WERI-Rb-1 (cell line): ENCODE measurements around the gene CIRBP.

Experiments used
- DNase-seq: peaks from one replicate; pipeline ENCODE4 v3.0.0-alpha.2; 2020
- H3K27ac ChIP-seq: fragments of 250-450 bp; sonication (Bioruptor Pico); 2 replicates; pipeline ENCODE4 v1.5.1; 2020; ENCODE audit warnings: mild to moderate bottlenecking, moderate library complexity
- H3K27me3 ChIP-seq: fragments of 250-450 bp; sonication (Bioruptor Pico); 2 replicates; pipeline ENCODE4 v1.5.1; 2021; ENCODE audit warnings: mild to moderate bottlenecking, low read depth, moderate library complexity; ENCODE audit not compliant: insufficient read depth, severe bottlenecking
- H3K36me3 ChIP-seq: fragments of 250-450 bp; sonication (Bioruptor Pico); 2 replicates; pipeline ENCODE4 v1.5.1; 2020; ENCODE audit warnings: mild to moderate bottlenecking, moderate library complexity
- H3K4me3 ChIP-seq: 2 replicates; pipeline ENCODE4 v1.5.1; 2011; ENCODE audit warnings: low read depth, mild to moderate bottlenecking, control low read depth, low read length
- H3K9me3 ChIP-seq: fragments of 250-450 bp; sonication (Bioruptor Pico); 2 replicates; pipeline ENCODE4 v1.5.1; 2021; ENCODE audit warnings: mild to moderate bottlenecking, moderate library complexity; ENCODE audit not compliant: severe bottlenecking
- CTCF ChIP-seq: IDR thresholded peaks from 2 replicates; pipeline ENCODE4 v1.5.1; 2011; ENCODE audit warnings: low read depth, mild to moderate bottlenecking, control low read depth, inconsistent platforms, low read length

The CIRBP gene

DNA sequence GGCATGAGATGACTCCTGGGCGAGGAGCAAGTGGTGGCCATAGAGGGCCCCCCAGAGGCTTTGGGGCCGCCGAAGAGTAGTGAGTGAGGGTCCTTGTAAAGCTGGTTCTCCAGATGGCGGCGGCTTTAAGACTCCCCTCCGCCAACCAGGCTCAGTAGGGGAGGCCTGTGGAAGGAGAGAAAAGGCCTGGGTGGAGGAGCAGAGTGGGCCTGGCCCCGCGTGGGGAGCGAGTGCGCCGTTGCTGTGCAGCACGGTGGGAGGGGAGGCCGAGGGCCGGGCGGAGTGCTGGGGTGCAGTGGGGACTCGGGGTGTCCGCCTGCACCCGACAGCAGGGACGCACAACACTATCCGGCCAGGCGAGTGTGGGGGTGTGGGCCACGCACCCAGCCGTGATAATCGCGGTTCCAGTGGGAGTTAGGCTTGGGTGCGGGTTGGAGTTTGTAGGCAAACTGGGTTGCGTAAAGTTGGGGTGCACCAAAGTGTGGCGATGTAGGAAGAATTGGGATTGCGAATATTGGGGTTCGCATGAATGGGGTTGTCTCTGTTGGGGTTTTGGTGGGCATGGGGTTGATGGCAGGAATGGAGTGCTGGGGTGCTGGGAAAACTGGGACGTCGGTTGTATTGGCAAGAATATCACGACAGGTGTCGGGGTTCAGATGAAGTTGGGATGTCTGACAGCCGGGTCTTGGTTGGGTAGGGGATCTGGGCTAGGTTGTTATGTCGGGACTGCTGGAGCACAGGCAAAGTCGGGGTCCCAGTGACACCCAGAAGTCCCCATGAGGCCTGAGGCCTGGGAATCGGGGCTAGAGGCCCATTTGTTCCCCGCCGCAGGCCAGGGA, 687 bp upstream of the CIRBP start:
- Histone ChIP-seq H3K36me3 (peaks cover 38% of the 10 kb centered on the region), H3K27ac (peak overlapping the region; percentile 70), H3K9me3 (no peaks in the 10 kb centered on the region), H3K27me3 (no peaks in the 10 kb centered on the region), H3K4me3 (peak overlapping the region; percentile 54)
- TF ChIP-seq CTCF = no peak
- no peak for DNase-seq

DNA sequence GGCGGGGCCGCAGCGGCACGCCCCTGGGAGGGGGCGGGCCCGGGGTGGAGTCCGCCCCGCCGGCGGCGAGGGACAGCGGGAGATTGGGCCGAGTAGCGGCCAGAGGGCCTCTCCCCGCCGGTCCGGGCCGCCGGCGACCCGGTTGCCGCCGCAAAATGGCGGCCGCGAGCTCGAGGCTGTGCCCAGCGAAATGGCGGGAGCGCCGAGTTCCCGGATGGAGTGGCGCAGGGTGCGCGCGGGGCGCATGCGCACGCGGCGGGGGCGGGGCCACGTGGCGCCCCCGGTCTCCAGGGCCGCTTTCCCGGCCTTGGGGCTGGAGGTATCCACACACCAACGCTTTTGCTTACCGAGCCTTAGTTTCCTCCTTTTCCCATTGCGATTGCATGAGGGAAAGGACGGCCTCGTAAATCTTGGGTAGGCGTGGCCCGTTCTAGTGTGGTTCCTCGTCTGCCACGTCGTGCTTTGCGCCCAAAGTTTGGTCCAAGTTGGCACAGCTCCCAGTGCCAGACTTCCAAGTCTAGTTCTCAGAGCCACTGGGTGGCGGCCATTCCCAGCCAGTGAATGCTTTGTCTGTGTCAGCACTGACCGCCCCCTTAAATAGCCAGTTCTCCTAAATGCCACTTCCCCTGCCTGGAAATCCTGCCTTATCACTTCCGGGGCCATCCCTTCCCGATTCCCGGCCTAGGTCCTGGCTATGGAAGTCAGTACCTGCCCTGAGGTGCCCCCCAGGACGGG, 513 bp downstream of the CIRBP start:
- DNase-seq = peak; percentile 86
- H3K27ac ChIP-seq = peak overlapping the region; percentile 93
- no peaks in the 10 kb centered on the region for H3K9me3 ChIP-seq
- peaks cover 50% of the 10 kb centered on the region for H3K36me3 ChIP-seq
- peak overlapping the region; percentile 76 for H3K4me3 ChIP-seq
- no peaks in the 10 kb centered on the region for H3K27me3 ChIP-seq
- TF ChIP-seq CTCF = no peak

- Histone ChIP-seq H3K36me3 (peaks cover 56% of the 10 kb centered on the region), H3K27me3 (no peaks in the 10 kb centered on the region), H3K27ac (peak overlapping the region; percentile 93), H3K4me3 (peak overlapping the region; percentile 76), H3K9me3 (no peaks in the 10 kb centered on the region)
- no peak for TF ChIP-seq CTCF
- no peak for DNase-seq
These were observed 1.2 kb downstream of the CIRBP start for GRCh38 chr19:1270213-1270853.

DNA sequence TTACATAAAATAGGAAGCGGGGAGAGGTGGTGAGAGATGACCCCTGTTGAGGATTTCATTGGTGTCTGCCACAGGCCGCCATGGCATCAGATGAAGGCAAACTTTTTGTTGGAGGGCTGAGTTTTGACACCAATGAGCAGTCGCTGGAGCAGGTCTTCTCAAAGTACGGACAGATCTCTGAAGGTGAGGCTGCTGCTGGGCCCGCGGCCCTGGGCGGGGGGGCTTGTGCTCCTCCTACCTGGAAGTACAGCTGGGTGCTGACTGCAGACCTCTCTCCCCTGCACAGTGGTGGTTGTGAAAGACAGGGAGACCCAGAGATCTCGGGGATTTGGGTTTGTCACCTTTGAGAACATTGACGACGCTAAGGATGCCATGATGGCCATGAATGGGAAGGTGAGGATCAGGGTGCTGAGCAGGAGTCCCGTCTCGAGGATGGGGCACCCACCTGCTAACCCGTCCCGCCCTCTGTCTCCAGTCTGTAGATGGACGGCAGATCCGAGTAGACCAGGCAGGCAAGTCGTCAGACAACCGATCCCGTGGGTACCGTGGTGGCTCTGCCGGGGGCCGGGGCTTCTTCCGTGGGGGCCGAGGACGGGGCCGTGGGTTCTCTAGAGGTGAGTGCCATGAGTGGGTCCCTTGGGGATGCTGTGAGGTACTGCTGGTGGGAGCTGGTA, 1.9 kb downstream of the CIRBP start:
- Histone ChIP-seq H3K4me3 (no peak overlapping the region), H3K27me3 (no peaks in the 10 kb centered on the region), H3K9me3 (no peaks in the 10 kb centered on the region), H3K36me3 (peaks cover 56% of the 10 kb centered on the region), H3K27ac (peak overlapping the region; percentile 93; the same call in 1 of the 2 replicates)
- DNase-seq = no peak
- TF ChIP-seq CTCF = no peak

DNA sequence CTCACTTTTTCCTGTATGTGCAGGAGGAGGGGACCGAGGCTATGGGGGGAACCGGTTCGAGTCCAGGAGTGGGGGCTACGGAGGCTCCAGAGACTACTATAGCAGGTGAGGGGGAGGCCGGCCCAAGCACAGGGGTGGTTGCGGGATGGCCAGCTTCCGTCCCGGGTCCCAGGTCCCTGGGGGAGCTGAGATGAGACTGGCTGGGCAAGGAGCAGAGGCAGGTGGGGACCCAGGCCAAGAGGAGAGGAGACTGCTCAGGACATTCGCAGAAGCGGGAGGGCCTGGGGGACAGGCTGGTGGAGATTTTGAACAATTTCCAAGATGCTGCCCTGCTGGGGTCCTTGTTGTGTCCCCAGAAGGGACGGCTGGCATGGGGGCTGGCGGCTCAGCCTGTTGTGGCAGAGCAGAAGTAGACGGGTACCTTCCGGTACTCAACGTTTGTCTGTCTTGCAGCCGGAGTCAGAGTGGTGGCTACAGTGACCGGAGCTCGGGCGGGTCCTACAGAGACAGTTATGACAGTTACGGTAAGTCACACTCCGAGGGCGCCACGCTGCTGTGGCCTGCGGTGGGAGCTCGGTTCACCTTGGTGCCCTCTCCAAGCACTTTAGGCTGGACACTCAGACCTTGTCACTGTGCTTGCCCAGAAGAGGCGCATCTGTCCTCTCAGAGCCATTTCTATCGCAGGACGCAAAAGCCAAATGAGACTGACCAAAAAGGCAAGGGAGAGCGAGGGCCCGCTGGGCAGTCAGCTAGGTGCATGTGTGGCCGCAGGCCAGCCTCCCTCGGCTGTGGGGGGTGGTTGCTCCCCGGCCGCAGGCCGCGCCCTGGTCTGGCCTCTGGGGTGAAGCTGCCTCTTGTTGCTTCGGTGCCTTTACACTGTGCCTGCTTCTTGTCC, 2.6 kb downstream of the CIRBP start:
- TF ChIP-seq CTCF = no peak
- H3K4me3 ChIP-seq = no peak overlapping the region
- H3K27ac ChIP-seq = peak overlapping the region; percentile 1; the same call in 1 of the 2 replicates
- peaks cover 59% of the 10 kb centered on the region for H3K36me3 ChIP-seq
- H3K27me3 ChIP-seq = no peaks in the 10 kb centered on the region
- H3K9me3 ChIP-seq = no peaks in the 10 kb centered on the region
- no peak for DNase-seq
